Cardiac muscle cell (in vitro differentiated cells and primary cell): Measurements from ENCODE around the gene DDX10. TPM values are rescaled to one million over a fixed set of nuclear protein-coding genes. Genes with fewer than 3 reads are reported as not detected.

Experiments
- DNase-seq, 2 donors: peaks; one replicate each; pipeline versions ENCODE4 v3.0.0 to v3.0.0-alpha.2; 2010 to 2017; ENCODE audit warnings: low read depth in 1 of 2, low spot score in 1 of 2
- H3K27ac ChIP-seq: fragments of 200-600 bp; sonication (generic); 2 replicates; pipeline ENCODE4 v1.5.1; 2016
- H3K27me3 ChIP-seq: fragments of 200-600 bp; sonication (generic); 2 replicates; pipeline ENCODE4 v1.6.0; 2016; ENCODE audit warnings: control low read depth
- H3K36me3 ChIP-seq: fragments of 200-600 bp; sonication (generic); 2 replicates; pipeline ENCODE4 v1.5.1; 2016; ENCODE audit warnings: control low read depth
- H3K4me1 ChIP-seq: fragments of 200-600 bp; sonication (generic); 2 replicates; pipeline ENCODE4 v1.8.1; 2017; ENCODE audit warnings: low read depth, mild to moderate bottlenecking, mixed run types
- H3K4me3 ChIP-seq: fragments of 200-600 bp; sonication (generic); 2 replicates; pipeline ENCODE4 v1.5.1; 2016; ENCODE audit warnings: mild to moderate bottlenecking
- H3K9me3 ChIP-seq: fragments of 200-600 bp; sonication (generic); 2 replicates; pipeline ENCODE4 v1.5.1; 2017; ENCODE audit warnings: low read depth, mild to moderate bottlenecking, control low read depth
- polyA plus RNA-seq: library from polyadenylated mRNA; unstranded; fragments of >200 nt; fragmentation: Nextera tagmentation; extraction: Ambion mirVana; gene quantifications from 2 replicates; pipeline ENCODE4 v1.2.1, GENCODE V29; 2016
- total RNA-seq: library from RNA; depleted of rRNA; stranded (reverse); fragments of >200 nt; gene quantifications from 2 replicates; pipeline ENCODE4 v1.2.3, GENCODE V29; 2016
- TF ChIP-seq, protein P1 (sequence below): IDR thresholded peaks from 2 replicates; pipeline ENCODE4 v1.5.1; 2012; ENCODE audit warnings: low read depth, mild to moderate bottlenecking, low read length

Gene DDX10
- total and polyA plus RNA-seq, 2 experiments from 2014 or later = 16.0 to 17.9 TPM

DNA sequence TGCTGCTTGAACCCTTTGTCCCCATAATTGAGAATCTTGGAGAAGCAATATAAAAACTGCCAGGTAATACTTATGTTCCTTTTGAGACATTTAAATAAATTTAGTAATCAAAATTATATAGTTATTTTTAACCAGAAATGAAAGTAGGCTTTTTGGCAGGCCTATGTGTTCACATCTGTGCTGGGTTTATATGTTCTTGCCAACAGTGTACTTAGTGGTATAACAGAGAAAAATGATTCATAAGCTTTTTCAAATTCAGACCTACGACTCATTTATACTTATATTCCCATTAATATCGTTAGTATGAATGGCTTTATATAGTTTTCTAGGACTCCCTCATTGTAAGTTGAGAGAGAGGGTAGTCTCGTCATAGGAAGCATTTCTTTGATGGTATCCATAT is 79.0 kb downstream of the DDX10 start:
- H3K27ac ChIP-seq = no peak overlapping the region
- H3K4me3 ChIP-seq = no peak overlapping the region
- TF ChIP-seq, protein P1, sequence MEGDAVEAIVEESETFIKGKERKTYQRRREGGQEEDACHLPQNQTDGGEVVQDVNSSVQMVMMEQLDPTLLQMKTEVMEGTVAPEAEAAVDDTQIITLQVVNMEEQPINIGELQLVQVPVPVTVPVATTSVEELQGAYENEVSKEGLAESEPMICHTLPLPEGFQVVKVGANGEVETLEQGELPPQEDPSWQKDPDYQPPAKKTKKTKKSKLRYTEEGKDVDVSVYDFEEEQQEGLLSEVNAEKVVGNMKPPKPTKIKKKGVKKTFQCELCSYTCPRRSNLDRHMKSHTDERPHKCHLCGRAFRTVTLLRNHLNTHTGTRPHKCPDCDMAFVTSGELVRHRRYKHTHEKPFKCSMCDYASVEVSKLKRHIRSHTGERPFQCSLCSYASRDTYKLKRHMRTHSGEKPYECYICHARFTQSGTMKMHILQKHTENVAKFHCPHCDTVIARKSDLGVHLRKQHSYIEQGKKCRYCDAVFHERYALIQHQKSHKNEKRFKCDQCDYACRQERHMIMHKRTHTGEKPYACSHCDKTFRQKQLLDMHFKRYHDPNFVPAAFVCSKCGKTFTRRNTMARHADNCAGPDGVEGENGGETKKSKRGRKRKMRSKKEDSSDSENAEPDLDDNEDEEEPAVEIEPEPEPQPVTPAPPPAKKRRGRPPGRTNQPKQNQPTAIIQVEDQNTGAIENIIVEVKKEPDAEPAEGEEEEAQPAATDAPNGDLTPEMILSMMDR = no peak
- H3K9me3 ChIP-seq = no peaks in the 10 kb centered on the region
- no peak for DNase-seq
- no peaks in the 10 kb centered on the region for H3K27me3 ChIP-seq
- H3K4me1 ChIP-seq = no peaks in the 10 kb centered on the region
- H3K36me3 ChIP-seq = no peaks in the 10 kb centered on the region

DNA sequence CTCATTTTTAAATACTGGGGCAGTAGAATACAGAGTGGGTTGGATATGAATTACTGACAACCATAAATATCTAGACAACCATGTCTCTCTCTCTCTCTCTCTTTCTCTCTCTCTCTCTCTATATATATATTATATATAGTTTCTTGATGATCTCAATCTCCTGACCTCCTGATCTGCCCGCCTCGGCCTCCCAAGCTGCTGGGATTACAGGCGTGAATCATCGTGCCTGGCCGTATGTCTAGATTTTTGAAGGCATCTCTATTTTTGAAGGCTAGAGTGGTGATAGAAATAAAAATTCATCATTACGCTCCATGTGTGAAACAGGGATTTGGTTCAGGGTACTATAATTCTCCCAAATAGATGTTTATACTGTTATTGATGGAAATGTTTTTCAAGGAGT is 84.1 kb downstream of the DDX10 start:
- Histone ChIP-seq H3K27ac (no peak overlapping the region), H3K9me3 (no peaks in the 10 kb centered on the region)
- TF ChIP-seq, protein P1 = no peak

DNA sequence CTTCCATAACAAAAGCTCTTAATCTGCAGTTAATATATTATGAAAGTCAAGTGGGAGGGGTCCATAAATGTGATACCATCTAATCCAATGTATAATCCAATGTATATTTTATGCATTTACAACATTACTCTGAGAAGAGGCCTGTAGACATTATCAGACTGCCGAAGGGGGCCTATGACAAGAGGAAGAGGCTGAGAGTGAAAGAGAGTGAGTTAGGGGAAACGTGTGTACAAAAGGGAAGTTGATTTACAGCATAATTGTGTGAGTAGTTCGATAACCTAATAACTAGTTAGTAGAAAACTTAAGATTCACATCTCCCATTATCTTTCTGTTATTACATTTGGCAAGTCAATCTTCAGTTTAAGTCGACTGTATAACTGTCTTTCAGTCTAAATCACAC is 86.6 kb downstream of the DDX10 start:
- TF ChIP-seq, protein P1 = no peak
- Histone ChIP-seq H3K4me3 (no peak overlapping the region), H3K4me1 (peaks cover 14% of the 10 kb centered on the region), H3K9me3 (no peaks in the 10 kb centered on the region), H3K36me3 (no peaks in the 10 kb centered on the region), H3K27me3 (no peaks in the 10 kb centered on the region), H3K27ac (no peak overlapping the region)
- DNase-seq = no peak

More for the DNA sequence above, 84.1 kb downstream of the DDX10 start:
- Histone ChIP-seq H3K36me3 (no peaks in the 10 kb centered on the region), H3K4me1 (no peaks in the 10 kb centered on the region), H3K4me3 (no peak overlapping the region), H3K27me3 (no peaks in the 10 kb centered on the region)
- no peak for DNase-seq

DNA sequence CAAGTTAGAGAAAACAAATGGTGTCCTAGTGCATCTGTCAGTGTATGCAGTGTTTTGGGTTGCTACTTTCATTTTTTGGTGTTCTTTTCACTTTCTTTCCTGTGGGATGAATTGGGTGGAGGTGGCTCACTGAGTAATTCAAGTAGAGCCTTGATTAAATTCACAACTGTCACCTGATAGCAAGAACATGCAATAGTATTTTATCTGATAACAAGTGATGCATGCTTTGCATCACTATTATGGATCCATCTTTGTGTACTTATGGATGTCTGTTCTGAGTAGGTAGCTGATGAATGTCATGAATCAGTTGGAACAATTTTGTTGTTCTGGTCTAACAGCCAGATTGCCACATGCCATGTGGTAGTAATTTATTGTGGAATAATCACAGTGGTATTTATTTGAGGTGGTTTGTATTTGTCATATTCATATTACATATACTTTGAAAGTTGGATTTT is 87.5 kb downstream of the DDX10 start:
- H3K9me3 ChIP-seq = no peaks in the 10 kb centered on the region
- H3K36me3 ChIP-seq = no peaks in the 10 kb centered on the region
- no peak overlapping the region for H3K4me3 ChIP-seq
- no peak overlapping the region for H3K27ac ChIP-seq
- no peaks in the 10 kb centered on the region for H3K27me3 ChIP-seq
- H3K4me1 ChIP-seq = peaks cover 22% of the 10 kb centered on the region
- TF ChIP-seq, protein P1 = no peak
- DNase-seq = no peak

DNA sequence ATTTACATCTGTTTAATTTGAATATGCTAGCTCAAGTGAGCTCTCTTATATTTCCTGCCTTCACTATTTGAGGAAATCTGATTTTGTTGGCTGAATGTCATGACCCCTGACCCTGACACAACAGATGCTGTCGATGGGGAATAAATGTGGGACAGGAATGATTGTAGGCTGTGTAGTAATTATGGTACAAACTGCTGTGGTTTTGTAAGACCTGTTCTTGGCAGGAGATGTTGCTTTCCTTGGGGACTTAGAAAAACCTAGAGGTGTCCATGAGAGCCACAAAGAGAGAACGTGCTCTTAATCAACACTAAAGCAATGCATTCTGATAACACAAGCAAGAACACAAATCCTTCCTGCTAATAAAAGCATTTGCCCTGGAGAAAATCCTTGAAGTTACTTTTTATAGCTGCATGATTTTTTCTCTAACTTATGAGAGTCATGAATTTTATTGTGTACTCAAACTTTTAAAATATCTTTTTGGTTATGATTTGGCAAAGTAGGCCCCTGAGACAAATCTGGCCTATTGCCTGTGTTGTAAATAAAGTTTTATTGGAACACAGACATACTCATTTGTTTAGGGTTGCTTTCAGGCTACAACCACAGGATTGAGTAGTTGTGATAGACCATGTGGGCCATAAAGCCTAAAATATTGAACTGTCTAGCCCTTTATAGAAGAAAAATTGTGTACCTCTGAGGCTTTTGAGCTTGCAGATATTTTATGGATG is 90.2 kb downstream of the DDX10 start:
- Histone ChIP-seq H3K4me1 (peaks cover 23% of the 10 kb centered on the region), H3K36me3 (no peaks in the 10 kb centered on the region), H3K4me3 (no peak overlapping the region), H3K27me3 (no peaks in the 10 kb centered on the region), H3K27ac (peak overlapping the region; percentile 51), H3K9me3 (no peaks in the 10 kb centered on the region)
- TF ChIP-seq, protein P1 = no peak
- peak in 1 of 2 donors; percentile 76 for DNase-seq
